ENCODE data around the gene PTGES2.

Gene PTGES2

DNA sequence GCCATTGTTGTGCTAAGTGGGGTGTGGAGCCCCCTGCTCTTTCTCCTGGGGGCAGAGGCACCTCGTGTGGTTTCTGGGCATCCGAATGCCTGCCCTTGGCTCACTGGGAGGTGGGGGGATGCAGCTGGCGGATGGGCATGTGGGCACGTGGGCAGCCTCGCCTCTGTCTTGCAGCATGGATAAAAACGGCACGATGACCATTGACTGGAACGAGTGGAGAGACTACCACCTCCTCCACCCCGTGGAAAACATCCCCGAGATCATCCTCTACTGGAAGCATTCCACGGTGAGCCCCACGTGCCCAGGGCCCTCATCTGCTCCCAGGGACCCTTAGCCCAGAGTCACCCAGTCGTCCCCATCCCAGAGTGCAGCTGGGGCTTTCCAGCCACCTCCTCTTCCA is 25.3 kb downstream of the PTGES2 start:
- Histone ChIP-seq H3K4me1 (ENCODE audit: insufficient read depth, low read length) (peaks cover 28% of the 10 kb centered on the region), H3K4me3 (ENCODE audit: low read length) (no peak overlapping the region), H3K27ac (ENCODE audit: low read length) (no peak overlapping the region), H3K27me3 (ENCODE audit: insufficient read depth, low read length) (no peaks in the 10 kb centered on the region), H3K36me3 (ENCODE audit: insufficient read depth, low read depth, low read length) (peaks cover 64% of the 10 kb centered on the region), H3K9ac (ENCODE audit: low read depth, low read length) (no peak overlapping the region), H3K9me3 (ENCODE audit: insufficient read depth, low read depth, low read length) (no peaks in the 10 kb centered on the region)

DNA sequence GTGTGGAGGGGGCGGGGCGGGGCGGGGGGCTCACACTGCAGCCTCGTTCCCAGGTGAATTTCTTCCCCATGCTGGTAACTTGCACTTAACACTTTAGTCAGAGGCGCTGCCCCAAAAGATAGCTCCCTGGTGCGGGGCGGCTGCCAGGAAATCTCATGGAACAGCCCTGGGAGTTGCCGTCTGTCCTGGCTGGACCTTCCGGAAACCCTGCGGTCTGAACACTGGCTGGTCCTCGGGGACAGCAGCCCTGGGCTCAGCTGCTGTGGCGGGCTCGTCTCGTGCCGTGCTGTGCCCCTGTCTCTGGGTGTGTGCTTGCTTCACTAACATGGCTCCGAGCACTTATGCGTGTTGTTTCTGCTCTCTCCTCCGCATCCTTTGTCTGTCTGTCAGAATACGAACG is 25.8 kb downstream of the PTGES2 start:
- Histone ChIP-seq H3K9ac (ENCODE audit: low read depth, low read length) (no peak overlapping the region), H3K27ac (ENCODE audit: low read length) (no peak overlapping the region), H3K36me3 (ENCODE audit: insufficient read depth, low read depth, low read length) (peaks cover 59% of the 10 kb centered on the region)

DNA sequence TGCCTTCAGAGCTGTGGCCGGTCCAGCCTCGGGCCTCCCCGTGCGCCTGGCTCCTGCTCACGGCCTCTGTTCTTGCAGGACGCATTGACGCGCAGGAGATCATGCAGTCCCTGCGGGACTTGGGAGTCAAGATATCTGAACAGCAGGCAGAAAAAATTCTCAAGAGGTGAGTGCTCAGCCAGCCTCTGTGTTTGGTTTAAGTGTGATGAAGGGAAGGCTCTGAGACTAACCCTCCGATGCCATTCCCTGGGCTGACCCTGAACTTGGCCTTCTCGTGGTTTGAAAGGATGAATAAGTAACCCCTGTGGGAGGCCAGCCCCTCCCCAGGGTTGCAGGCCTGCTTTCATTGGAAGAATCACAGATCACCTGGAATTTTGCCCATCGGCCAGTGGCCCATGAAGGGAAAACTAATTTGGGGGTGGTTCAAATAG is 26.3 kb downstream of the PTGES2 start:
- no peak overlapping the region for H3K4me3 ChIP-seq (ENCODE audit: low read length)

More for the DNA sequence above, 25.8 kb downstream of the PTGES2 start:
- no peak overlapping the region for H3K4me3 ChIP-seq (ENCODE audit: low read length)
- H3K9me3 ChIP-seq (ENCODE audit: insufficient read depth, low read depth, low read length) = no peaks in the 10 kb centered on the region
- peaks cover 28% of the 10 kb centered on the region for H3K4me1 ChIP-seq (ENCODE audit: insufficient read depth, low read length)
- no peaks in the 10 kb centered on the region for H3K27me3 ChIP-seq (ENCODE audit: insufficient read depth, low read length)

DNA sequence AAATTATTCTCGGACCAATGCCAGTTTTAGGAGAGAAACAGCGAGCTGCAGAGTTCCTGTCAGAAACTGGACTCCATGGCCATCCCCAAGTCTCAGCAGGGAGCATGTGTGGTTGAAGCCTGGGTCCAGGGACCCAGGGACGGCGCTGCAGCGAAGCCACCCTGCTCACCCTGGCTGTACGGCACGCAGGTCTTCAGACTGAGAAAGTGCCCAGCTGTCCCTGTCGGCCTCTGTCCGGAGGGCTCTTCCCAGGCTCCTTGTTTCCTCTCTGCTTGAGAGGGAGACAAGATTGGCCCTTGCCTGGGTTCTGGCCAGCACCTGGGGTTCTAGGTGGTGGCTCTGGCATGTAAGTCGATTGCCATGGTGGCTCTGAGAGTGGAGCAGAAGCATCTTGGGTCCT is 26.9 kb downstream of the PTGES2 start:
- Histone ChIP-seq H3K4me3 (ENCODE audit: low read length) (no peak overlapping the region), H3K36me3 (ENCODE audit: insufficient read depth, low read depth, low read length) (peaks cover 48% of the 10 kb centered on the region), H3K9me3 (ENCODE audit: insufficient read depth, low read depth, low read length) (no peaks in the 10 kb centered on the region), H3K9ac (ENCODE audit: low read depth, low read length) (no peak overlapping the region), H3K27ac (ENCODE audit: low read length) (no peak overlapping the region), H3K27me3 (ENCODE audit: insufficient read depth, low read length) (no peaks in the 10 kb centered on the region), H3K4me1 (ENCODE audit: insufficient read depth, low read length) (peaks cover 28% of the 10 kb centered on the region)

More for the DNA sequence above, 26.3 kb downstream of the PTGES2 start:
- Histone ChIP-seq H3K36me3 (ENCODE audit: insufficient read depth, low read depth, low read length) (peaks cover 54% of the 10 kb centered on the region), H3K9ac (ENCODE audit: low read depth, low read length) (no peak overlapping the region), H3K9me3 (ENCODE audit: insufficient read depth, low read depth, low read length) (no peaks in the 10 kb centered on the region), H3K27me3 (ENCODE audit: insufficient read depth, low read length) (no peaks in the 10 kb centered on the region), H3K4me1 (ENCODE audit: insufficient read depth, low read length) (peaks cover 28% of the 10 kb centered on the region), H3K27ac (ENCODE audit: low read length) (no peak overlapping the region)

DNA sequence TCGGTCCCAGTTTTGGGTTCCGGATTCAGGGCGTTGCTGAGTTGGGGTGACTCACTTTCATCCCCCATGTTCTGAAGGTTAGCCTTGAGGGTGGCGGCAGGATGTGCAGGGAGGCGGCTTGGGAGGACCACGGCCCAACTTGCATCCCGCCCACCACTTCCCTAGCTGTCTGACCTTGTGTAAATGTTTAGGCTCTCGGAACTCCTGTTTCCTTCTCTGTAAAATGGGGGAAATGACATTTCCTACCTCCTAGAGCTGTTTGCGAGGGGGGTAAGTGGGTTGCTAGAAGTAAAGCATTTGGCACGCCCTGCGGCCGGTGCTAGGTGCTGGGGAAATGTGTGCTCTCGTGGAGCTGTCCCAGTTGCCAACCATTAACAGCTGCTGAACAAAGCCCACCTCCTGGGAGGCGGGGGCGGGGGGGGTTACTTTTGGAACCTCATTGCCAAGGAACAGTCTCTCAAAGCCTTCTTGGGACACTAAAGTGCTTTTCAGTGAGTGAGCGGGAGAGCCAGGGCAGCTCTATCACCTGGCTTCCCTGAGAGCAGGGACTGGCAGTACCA is 27.5 kb downstream of the PTGES2 start:
- Histone ChIP-seq H3K36me3 (ENCODE audit: insufficient read depth, low read depth, low read length) (peaks cover 44% of the 10 kb centered on the region), H3K27ac (ENCODE audit: low read length) (no peak overlapping the region), H3K27me3 (ENCODE audit: insufficient read depth, low read length) (no peaks in the 10 kb centered on the region), H3K9me3 (ENCODE audit: insufficient read depth, low read depth, low read length) (no peaks in the 10 kb centered on the region), H3K4me3 (ENCODE audit: low read length) (peak overlapping the region; percentile 93; the same call in 1 of the 2 replicates), H3K9ac (ENCODE audit: low read depth, low read length) (no peak overlapping the region), H3K4me1 (ENCODE audit: insufficient read depth, low read length) (peaks cover 28% of the 10 kb centered on the region)

DNA sequence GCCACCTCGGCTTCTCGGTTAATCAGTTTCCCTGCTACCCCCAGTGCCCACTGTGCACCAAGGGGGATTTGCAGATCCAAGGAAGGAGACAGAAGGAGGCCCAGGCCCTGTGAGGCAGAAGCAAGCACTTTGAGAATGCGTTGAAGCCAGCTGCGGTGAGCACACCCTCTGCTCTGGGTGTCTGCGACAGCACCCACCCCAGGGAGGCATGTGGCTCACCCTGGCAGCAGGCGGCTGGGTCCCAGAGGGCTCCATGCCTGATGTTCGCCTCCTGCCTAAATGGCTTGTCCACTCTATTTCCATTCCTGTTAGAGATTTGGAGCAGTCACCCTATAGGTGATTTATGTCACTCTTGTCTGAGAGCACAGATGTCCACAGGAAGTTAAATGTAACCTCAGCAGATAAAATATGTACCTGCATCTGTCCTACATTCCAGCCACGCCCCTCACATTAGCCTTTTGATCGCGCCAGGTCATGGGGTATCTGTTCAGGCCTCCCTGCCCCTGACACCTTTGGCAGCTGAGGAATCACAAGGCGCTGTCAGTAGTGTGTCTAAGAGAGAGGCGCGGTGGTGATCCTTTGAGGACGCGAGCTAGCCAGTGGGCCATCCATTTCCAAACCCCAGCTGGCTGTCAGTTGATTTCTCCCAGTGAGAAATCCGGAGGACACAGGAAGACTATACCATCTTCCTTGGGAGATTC is 28.1 kb downstream of the PTGES2 start:
- no peaks in the 10 kb centered on the region for H3K27me3 ChIP-seq (ENCODE audit: insufficient read depth, low read length)
- H3K27ac ChIP-seq (ENCODE audit: low read length) = peak overlapping the region; percentile 62
- H3K4me3 ChIP-seq (ENCODE audit: low read length) = peak overlapping the region; percentile 93
- peaks cover 42% of the 10 kb centered on the region for H3K36me3 ChIP-seq (ENCODE audit: insufficient read depth, low read depth, low read length)
- H3K9ac ChIP-seq (ENCODE audit: low read depth, low read length) = peak overlapping the region; percentile 94
- H3K4me1 ChIP-seq (ENCODE audit: insufficient read depth, low read length) = peaks cover 28% of the 10 kb centered on the region
- H3K9me3 ChIP-seq (ENCODE audit: insufficient read depth, low read depth, low read length) = no peaks in the 10 kb centered on the region

DNA sequence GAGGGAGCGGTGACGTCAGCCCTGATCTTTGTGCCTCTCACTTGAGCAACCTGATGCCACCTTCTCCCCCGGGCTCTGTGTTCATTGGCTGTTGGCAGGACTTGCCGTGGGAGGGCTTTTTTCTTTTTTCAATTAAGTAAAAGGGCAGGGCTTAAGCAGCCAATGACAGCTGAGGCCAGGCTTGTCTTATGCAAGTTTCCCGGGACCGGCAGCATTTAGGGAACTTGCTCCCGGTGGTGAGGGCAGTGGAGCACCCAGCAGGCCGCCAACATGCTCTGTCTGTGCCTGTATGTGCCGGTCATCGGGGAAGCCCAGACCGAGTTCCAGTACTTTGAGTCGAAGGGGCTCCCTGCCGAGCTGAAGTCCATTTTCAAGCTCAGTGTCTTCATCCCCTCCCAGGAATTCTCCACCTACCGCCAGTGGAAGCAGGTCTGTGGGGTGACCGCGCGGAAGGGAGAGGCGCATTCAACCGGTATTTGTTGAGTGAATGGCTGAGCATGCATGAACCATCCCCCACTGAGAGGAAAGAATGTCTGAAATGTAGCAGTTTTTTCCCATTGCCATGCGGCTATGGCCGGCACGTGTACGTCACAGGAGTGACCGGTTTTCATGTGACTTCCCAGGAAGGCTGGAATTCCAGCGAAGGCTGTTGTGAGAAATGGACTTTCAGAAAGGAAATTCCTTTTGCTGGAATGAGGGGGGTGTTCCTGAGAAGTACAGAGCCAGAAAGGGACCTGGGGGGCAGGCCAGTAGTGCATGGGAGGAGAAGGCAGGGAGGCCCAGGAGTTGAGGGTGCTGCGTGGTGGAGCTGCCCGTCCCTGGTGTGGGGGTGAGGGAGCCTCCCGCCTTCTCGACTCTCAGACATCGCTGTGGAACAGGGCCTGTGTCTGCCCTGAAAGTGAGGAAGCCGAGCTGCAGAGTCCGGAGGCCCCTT is 29.0 kb downstream of the PTGES2 start:
- Histone ChIP-seq H3K36me3 (ENCODE audit: insufficient read depth, low read depth, low read length) (peaks cover 34% of the 10 kb centered on the region), H3K9me3 (ENCODE audit: insufficient read depth, low read depth, low read length) (no peaks in the 10 kb centered on the region), H3K27me3 (ENCODE audit: insufficient read depth, low read length) (no peaks in the 10 kb centered on the region), H3K4me3 (ENCODE audit: low read length) (peak overlapping the region; percentile 93), H3K27ac (ENCODE audit: low read length) (peak overlapping the region; percentile 62), H3K4me1 (ENCODE audit: insufficient read depth, low read length) (peaks cover 28% of the 10 kb centered on the region), H3K9ac (ENCODE audit: low read depth, low read length) (peak overlapping the region; percentile 94)

DNA sequence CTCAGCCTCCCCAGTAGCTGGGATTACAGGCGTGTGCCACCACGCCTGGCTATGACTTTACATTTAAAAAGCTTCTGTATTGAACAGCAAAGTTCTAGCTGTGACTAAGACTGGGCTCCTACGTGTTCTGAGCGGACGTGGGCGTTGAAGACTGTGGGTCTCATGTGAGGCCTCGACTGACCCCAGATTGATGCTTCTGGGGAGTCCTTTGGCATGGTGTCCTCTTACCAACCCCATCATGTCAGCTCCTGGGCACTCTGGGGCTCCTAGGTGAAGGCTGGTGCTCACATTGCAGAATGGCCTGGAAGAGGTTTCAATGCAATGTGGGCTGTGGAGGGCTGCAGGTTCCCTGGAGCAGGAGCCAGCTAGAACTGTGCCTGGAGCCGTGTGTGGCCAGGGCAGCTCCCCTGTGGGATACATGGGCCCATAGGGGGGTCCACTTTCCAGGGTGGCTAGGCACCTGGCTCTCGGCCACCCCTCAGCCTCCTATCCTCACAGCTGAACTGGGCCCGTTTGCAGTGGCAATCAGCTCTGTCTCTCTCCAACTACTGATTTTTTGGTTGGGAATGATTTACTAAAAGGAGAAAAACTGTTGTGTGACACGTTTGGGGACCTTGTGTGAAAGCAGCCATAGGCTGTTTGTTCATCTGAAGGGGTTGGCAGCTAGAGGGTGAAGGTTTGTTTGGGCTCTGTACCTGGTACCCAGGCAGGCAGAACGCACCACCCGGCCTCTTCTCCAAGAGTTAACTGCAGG is 29.8 kb downstream of the PTGES2 start:
- Histone ChIP-seq H3K4me1 (ENCODE audit: insufficient read depth, low read length) (peaks cover 28% of the 10 kb centered on the region), H3K9ac (ENCODE audit: low read depth, low read length) (peak overlapping the region; percentile 85; the same call in 1 of the 2 replicates), H3K4me3 (ENCODE audit: low read length) (peak overlapping the region; percentile 60), H3K27ac (ENCODE audit: low read length) (no peak overlapping the region), H3K9me3 (ENCODE audit: insufficient read depth, low read depth, low read length) (no peaks in the 10 kb centered on the region), H3K27me3 (ENCODE audit: insufficient read depth, low read length) (no peaks in the 10 kb centered on the region), H3K36me3 (ENCODE audit: insufficient read depth, low read depth, low read length) (peaks cover 25% of the 10 kb centered on the region)

DNA sequence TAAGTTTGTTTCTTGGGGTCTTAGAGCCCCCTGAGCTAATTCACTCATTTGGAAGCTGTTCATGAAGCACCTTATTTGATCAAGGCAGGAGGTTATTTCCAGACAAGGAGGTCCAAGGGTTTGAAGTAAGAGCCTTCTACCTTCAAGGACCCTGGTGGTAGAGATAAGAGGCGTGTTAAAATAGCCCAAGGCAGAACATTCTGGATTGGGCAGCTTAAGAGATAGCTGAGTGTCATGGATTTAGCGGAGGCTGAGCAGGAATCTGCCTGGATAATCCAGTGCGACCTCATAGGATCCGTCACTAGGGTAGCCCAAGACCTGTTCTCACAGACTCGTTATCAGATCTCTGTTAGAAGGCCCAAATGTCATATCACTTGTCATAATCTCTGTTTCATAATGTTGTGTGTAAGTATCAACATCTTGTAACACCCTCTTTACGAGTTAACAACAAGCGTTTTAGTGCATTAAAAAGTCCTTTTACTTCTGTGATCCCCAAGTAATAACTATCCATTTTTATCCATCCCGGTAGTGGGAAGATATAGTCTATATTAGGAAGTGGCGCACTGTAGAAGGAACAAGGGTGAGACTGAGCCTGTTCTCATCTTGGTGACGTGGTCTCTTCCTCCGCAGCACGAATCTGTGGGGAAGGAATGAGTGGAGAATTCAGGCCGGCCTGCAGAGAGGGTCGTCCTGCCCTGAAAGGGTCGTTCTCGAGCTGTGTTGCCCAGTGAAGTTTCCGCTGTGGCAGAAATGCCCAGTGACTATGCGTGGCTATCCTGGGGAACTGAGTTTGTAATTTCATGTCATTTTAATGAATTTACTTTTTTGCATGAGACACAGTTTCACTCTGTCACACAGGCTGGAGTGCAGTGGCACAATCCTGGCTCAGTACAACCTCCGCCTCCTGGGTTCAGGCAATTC is 30.7 kb downstream of the PTGES2 start:
- Histone ChIP-seq H3K4me3 (ENCODE audit: low read length) (no peak overlapping the region), H3K9me3 (ENCODE audit: insufficient read depth, low read depth, low read length) (no peaks in the 10 kb centered on the region), H3K36me3 (ENCODE audit: insufficient read depth, low read depth, low read length) (peaks cover 17% of the 10 kb centered on the region), H3K27me3 (ENCODE audit: insufficient read depth, low read length) (no peaks in the 10 kb centered on the region), H3K9ac (ENCODE audit: low read depth, low read length) (no peak overlapping the region; the same call in 1 of the 2 replicates), H3K27ac (ENCODE audit: low read length) (no peak overlapping the region), H3K4me1 (ENCODE audit: insufficient read depth, low read length) (peaks cover 28% of the 10 kb centered on the region)

DNA sequence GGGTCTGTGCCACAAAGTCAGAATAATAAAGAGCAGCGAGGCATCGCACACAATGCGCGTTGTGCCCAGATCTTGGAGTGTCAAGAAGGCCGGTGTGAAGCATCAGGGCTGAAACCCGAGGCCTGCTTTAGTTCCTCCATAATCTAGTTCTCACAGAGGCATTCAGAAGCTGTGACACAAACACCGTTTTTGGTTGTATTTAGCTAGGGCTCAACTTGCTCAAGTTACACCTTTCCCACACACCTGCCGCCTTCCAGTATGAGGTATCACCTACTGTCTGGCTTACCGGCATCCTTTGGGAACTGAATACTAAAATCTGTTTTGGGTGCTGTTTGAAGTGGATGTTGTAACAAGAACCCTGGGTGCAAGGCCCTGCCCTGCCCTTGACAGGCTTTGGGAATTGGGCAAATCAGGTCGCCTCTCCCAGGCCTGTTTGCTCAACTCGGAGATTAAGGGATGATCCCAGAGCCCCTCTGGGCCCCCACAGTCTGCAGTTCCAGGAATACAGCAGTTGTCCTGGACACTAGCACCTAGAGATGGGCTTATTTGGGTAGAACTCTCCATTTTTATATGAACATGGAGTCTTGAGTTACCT is 32.5 kb downstream of the PTGES2 start:
- H3K27ac ChIP-seq (ENCODE audit: low read length) = no peak overlapping the region
- peaks cover 24% of the 10 kb centered on the region for H3K4me1 ChIP-seq (ENCODE audit: insufficient read depth, low read length)
- no peak overlapping the region for H3K4me3 ChIP-seq (ENCODE audit: low read length)
- H3K27me3 ChIP-seq (ENCODE audit: insufficient read depth, low read length) = no peaks in the 10 kb centered on the region
- H3K9me3 ChIP-seq (ENCODE audit: insufficient read depth, low read depth, low read length) = no peaks in the 10 kb centered on the region
- H3K9ac ChIP-seq (ENCODE audit: low read depth, low read length) = no peak overlapping the region
- H3K36me3 ChIP-seq (ENCODE audit: insufficient read depth, low read depth, low read length) = no peaks in the 10 kb centered on the region; the same call in 1 of the 2 replicates
